PFSK-1 (cell line): Measurements from ENCODE around the gene MYL6B.

Experiments used
- FOXP2 ChIP-seq: optimal IDR thresholded peaks from 2 replicates; pipeline ENCODE3; 2011; ENCODE audit warnings: borderline replicate concordance, control low read depth, inconsistent platforms; ENCODE audit not compliant: insufficient read depth; ENCODE audit errors: extremely low read length, extremely low read depth
- POLR2AphosphoS5 ChIP-seq: IDR thresholded peaks from 2 replicates; pipeline ENCODE4 v1.6.1; 2012; ENCODE audit warnings: low read depth, mild to moderate bottlenecking, control low read depth, low read length, moderate library complexity
- REST ChIP-seq, 2 experiments: IDR thresholded peaks; 2 replicates each; pipeline versions ENCODE4 v1.6.1 to v1.8.0; 2011 to 2012; ENCODE audit warnings: low read depth in 2 of 2, low read length in 2 of 2, control low read depth in 1 of 2, inconsistent platforms in 1 of 2, mild to moderate bottlenecking in 1 of 2, moderate library complexity in 1 of 2; ENCODE audit not compliant: insufficient read depth in 1 of 2
- SIN3A ChIP-seq: IDR thresholded peaks from 2 replicates; pipeline ENCODE4 v1.6.1; 2012; ENCODE audit warnings: mild to moderate bottlenecking, low read length, moderate library complexity, borderline replicate concordance; ENCODE audit not compliant: insufficient read depth
- TAF1 ChIP-seq: IDR thresholded peaks from 2 replicates; pipeline ENCODE4 v1.6.1; 2012; ENCODE audit warnings: low read length, control low read depth, borderline replicate concordance; ENCODE audit not compliant: insufficient read depth

Gene MYL6B

GRCh38 chr12:56188131-56188777 lies 35.9 kb downstream of the MYL6B start:
- TF ChIP-seq REST (IDR thresholded peaks at IDR 0.05; ENCODE audit: insufficient read depth in 1 of 2, low read depth in 2 of 2, low read length in 2 of 2) (no peak), SIN3A (no peak), FOXP2 (no peak)

GRCh38 chr12:56188778-56189098 lies 36.4 kb downstream of the MYL6B start:
- no peak for TF ChIP-seq POLR2AphosphoS5

GRCh38 chr12:56189099-56189917 lies 36.9 kb downstream of the MYL6B start, which contains the start of gene SMARCC2:
Gene SMARCC2 (minus strand): TSS chr12:56189483. CDS start chr12:56189461, 22 bp downstream.
- peak; percentile 49 for TF ChIP-seq POLR2AphosphoS5
- no peak for TF ChIP-seq SIN3A
- TF ChIP-seq REST (IDR thresholded peaks at IDR 0.05; ENCODE audit: insufficient read depth in 1 of 2, low read depth in 2 of 2, low read length in 2 of 2) = peak in 1 of 2 experiments; percentile 72; a peak in 2 of 4 replicates
- TF ChIP-seq TAF1 = peak; percentile 66; the same call in 1 of the 2 replicates
- TF ChIP-seq FOXP2 = peak; percentile 70

- 0 out of 2 replicates have a peak, but pooled peaks have one; percentile 22 for TF ChIP-seq POLR2AphosphoS5
- TF ChIP-seq SIN3A = 0 out of 2 replicates have a peak, but pooled peaks have one; percentile 23
- no peak for TF ChIP-seq TAF1
- no peak for TF ChIP-seq FOXP2
- TF ChIP-seq REST (IDR thresholded peaks at IDR 0.05; ENCODE audit: insufficient read depth in 1 of 2, low read depth in 2 of 2, low read length in 2 of 2) = peak; percentile 19 to 28; a peak in 2 of 4 replicates
Measured at GRCh38 chr12:56189918-56190694, 37.7 kb downstream of the MYL6B start.

GRCh38 chr12:56190695-56191155 lies 38.3 kb downstream of the MYL6B start:
- TF ChIP-seq REST (IDR thresholded peaks at IDR 0.05; ENCODE audit: insufficient read depth in 1 of 2, low read depth in 2 of 2, low read length in 2 of 2) = no peak
- TF ChIP-seq POLR2AphosphoS5 = no peak
- no peak for TF ChIP-seq TAF1
- no peak for TF ChIP-seq FOXP2
- TF ChIP-seq SIN3A = no peak
